GM03348 (cell line): ENCODE measurements around the gene ZNG1B.
"Not testable (repeated sequence)": the region's sequence is repeated elsewhere in the genome, so short reads cannot be mapped to it uniquely, and the experiment has no call there.

ENCODE experiments used
- DNase-seq: peaks from one replicate; pipeline ENCODE4 v3.0.0; 2012; ENCODE audit warnings: low spot score

ZNG1B gene

GRCh38 chr2:113503094-113504042, 65.9 kb downstream of the ZNG1B start:
- DNase-seq: peak; percentile 13

GRCh38 chr2:113504081-113504480, 66.6 kb downstream of the ZNG1B start:
- DNase-seq: not testable (repeated sequence)

GRCh38 chr2:113507394-113508140, 70.1 kb downstream of the ZNG1B start:
- not testable (repeated sequence) for DNase-seq

DNA sequence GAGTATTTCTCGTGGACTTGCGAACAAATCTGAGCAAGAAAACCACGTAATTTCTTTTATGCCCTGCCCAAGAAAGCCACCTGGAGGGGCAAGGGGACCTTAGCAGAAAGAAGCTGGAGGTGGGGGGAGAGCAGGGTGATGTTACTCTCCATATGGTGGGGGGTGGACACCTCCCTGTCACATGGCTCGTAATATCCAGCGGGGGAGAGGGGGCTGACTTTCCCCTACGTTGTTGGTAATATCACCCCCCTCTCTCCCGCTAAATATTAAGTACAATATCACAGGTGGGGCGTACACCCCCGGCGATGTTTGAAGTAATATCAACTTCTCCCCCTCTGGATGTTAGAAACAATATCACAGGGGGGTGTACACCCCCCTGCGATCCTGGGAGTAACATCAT, 70.7 kb downstream of the ZNG1B start:
- not testable (repeated sequence) for DNase-seq

GRCh38 chr2:113510913-113511312, 73.4 kb downstream of the ZNG1B start:
- DNase-seq: not testable (repeated sequence)

- not testable (repeated sequence) for DNase-seq
These were observed 74.4 kb downstream of the ZNG1B start for GRCh38 chr2:113511859-113512258.

GRCh38 chr2:113515457-113515856, 78.0 kb downstream of the ZNG1B start:
- DNase-seq: not testable (repeated sequence)

GRCh38 chr2:113515995-113516394, 78.5 kb downstream of the ZNG1B start:
- not testable (repeated sequence) for DNase-seq

DNA sequence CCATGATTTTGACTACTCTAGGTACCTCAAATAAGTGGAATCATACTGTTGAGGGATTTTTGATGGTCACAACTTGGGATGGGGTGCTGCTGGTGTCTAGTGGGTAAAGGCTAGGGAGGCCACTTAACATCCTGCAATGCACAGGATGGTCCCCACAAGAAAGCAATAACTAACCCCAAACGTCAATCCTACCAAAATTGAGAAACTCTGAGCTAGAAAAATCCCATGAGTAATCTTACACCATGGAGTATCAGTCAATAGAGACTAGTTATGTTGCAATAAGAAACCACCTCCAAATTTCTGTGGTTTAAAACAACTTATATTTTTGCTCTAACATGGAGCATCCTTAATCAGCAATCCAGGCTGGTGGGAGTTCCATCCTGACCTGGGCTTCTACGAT, 79.5 kb downstream of the ZNG1B start:
- DNase-seq: not testable (repeated sequence)

- not testable (repeated sequence) for DNase-seq
These were observed 83.3 kb downstream of the ZNG1B start for GRCh38 chr2:113520837-113521236.

DNA sequence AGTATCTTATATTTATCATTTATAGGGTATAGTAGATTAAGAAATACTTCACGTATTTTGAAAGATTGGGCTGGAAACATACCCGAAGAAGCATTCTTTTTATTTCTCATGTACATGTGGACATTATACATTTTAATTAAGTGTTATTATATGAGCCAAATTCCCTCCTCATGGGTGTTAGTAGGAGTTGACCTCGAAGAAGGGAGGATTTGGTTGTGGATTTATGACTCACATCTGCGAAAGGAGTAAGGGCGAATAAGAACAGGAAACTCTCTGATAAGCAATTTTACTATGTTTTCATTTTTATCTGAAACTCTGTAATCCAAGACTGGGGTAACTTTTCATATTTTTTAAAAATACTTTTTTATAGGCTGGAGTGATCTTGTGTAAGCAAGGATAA, 84.0 kb downstream of the ZNG1B start:
- not testable (repeated sequence) for DNase-seq

DNA sequence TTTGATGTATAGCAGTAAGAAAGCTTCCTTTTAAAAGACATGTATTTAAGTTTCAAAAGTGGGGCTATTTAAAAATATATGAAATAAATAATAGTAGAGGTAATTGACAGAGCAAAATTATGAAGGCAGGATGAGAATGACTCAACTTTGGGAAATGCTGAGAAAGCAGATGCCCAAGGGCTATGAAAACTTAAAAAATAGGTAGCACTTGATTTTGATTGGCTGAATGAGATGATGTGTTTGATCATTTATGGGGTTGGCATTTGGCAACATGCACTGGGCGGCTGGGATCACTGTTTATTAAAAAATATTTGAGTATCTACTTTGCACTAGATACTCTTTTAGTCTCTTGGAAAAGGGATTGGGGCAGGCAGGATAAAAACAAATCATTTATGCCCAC, 87.5 kb downstream of the ZNG1B start:
- not testable (repeated sequence) for DNase-seq

- not testable (repeated sequence) for DNase-seq
These were observed 90.0 kb downstream of the ZNG1B start for GRCh38 chr2:113527350-113528045.

DNA sequence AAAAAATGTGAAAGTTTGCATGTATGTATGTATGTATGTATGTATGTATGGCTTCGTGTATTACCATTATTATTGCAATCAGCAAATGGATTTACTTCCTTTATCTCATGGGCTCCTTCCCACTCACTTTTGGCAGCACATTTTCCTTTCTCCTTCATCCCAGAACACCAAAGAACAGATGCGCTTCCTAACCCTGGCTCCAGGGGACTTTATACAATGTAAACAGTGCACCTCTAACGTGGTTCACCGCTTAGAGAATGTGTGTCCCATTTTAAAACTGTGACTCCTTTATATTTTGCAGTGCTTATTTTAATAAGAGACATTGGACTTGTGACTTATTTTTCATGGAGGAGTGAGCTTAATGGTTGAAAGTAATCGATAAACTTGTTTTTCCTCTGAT, 90.6 kb downstream of the ZNG1B start:
- not testable (repeated sequence) for DNase-seq

GRCh38 chr2:113528904-113529303, 91.4 kb downstream of the ZNG1B start:
- not testable (repeated sequence) for DNase-seq

DNA sequence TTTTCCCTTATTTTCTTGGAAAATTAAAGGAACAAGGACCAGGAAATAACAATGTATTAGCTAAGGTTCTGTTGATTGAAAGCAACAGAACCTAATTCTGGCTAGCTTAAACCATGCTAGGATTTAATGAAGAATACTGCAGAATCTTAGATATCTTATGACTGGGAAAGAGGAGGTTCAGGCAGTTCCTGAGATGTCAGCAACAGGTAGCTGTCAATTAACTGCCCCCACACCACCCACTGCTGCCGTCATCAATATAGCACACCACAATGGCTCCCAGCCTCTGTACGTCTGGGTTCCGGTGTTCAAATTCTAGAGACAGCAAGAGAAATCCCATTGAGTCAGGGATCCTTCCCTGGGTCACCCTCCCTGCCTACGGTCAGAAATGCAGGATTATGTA, 95.5 kb downstream of the ZNG1B start:
- DNase-seq: not testable (repeated sequence)

DNA sequence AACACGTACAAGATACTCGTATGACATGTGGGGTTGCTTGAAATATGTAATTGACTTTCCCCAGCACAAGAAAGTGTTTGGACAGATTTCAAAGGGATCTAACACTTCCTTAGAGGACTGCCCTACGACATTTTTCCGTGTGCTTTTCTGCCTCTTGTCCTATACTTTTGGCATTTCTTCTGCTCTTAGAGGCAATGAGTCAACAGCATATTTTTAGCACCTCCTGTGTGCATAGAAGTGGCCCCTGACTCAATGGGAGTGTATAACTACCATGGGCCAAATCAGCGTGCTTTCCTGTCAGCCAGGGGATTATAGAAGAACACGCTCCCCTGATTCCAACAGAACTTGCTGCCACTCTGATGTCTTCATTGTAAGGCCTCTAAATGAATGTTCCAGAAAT, 99.1 kb downstream of the ZNG1B start:
- not testable (repeated sequence) for DNase-seq

- DNase-seq: not testable (repeated sequence)
These were observed 103.3 kb downstream of the ZNG1B start for GRCh38 chr2:113540834-113541203.

DNA sequence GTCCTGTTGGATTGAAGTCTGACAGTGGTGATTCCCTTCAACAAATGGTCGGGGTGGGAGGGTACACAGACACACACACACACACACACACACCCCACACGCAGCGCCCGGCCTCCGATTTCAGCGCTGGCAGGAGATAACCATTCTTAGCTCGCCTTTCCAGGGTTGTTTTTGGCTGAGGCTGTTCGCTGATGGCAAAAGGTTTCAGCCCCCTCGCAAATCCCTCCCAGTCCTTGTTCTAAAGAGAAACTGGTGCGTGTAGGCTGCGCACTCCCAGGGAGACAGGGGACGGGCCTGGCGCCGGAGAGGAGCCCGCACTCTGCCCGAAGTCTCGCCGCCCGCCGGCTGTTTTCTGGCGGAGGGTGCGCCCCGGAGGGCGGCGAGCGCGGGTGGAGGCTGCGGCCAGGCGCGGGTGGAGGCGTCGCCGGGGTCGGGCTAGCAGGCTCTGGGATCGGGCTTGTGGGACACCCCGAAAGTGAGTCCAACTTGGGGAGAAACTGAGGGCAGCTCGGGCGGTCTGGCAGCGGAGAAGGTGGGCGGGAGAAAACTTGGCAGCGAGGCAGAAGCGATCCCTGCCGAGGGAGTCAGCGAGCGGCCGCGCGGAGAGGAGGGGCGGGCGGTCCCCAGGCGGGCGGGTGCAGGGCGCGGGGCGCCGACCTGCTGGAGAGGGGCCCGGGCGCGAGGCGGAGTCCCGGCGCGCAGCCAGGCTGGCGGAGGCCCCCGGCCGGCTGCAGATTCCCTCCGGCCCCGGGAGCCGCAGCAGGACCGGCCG, 103.9 kb downstream of the ZNG1B start:
- DNase-seq: not testable (repeated sequence)

- DNase-seq: not testable (repeated sequence)
These were observed 104.5 kb downstream of the ZNG1B start for GRCh38 chr2:113541976-113542485.

DNA sequence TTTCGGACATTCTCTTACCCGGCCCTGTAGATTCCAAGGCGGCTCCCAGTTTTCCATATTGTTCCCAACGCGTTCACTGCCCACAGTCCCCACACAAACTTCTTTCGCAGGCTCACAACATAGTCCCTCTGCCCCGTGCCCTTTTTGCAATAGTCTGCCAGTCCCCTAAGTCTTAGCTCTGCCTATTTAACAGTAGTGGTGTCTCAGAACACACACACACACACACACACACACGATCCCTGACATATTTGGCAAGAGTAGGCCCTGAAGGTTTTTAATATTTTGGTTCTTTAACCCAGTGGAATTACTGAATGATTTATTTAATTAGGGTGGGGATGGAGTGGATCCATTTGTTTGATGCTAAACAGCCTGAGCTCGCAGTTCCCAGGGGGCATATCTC, 105.0 kb downstream of the ZNG1B start:
- not testable (repeated sequence) for DNase-seq
